SH-SY5Y (cell line): ENCODE data around the gene LARP4.

Experiments
- GATA2 ChIP-seq: IDR thresholded peaks from 2 replicates; pipeline ENCODE4 v1.6.1; 2011; ENCODE audit warnings: mild to moderate bottlenecking, low read depth, low read length
- GATA3 ChIP-seq: IDR thresholded peaks from 2 replicates; pipeline ENCODE4 v1.6.1; 2011; ENCODE audit warnings: low read depth, mild to moderate bottlenecking, low read length, moderate library complexity

DNA sequence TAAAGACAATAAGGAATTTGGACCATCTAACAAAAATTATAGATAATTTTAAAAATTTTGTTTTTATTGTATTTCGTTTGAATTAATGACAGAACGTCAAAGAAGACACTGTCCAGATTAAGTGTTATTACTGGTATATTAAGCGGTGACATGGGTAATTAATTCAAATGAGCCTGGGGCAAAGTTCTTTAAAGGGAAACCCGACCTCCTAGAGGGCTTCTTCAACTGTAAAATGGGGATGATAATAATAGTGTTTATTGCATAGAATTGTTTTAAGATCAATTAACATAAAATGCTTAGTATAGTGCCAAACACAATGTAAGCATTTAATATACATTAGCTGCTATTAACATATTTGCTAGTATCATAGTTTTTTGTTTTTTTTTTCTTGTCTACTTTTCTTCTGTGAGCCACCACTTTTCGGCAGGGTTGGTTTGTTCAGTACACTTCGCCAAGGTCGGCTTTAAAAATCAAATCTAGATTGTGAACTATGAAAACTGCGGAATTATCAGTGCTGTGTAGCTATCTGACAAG lies 514 bp upstream of the LARP4 start:
- TF ChIP-seq GATA2 (no peak), GATA3 (no peak)
